Skin epidermis (tissue), 12 donors: ENCODE measurements around the gene MSRB2.

ENCODE experiments used
- H3K27ac ChIP-seq, 21 experiments: fragments of 200-600 bp; sonication (generic) in 11 of 21; one replicate each; pipeline ENCODE4 v1.5.0; 2020; ENCODE audit warnings: mild to moderate bottlenecking in 3 of 21, inconsistent platforms in 2 of 21, moderate library complexity in 2 of 21
- H3K4me3 ChIP-seq, 7 experiments: fragments of 200-600 bp; sonication (generic) in 2 of 7; one replicate each; pipeline ENCODE4 v1.5.0; 2020; ENCODE audit warnings: inconsistent platforms in 2 of 7, mild to moderate bottlenecking in 2 of 7, moderate library complexity in 1 of 7

Gene MSRB2

DNA sequence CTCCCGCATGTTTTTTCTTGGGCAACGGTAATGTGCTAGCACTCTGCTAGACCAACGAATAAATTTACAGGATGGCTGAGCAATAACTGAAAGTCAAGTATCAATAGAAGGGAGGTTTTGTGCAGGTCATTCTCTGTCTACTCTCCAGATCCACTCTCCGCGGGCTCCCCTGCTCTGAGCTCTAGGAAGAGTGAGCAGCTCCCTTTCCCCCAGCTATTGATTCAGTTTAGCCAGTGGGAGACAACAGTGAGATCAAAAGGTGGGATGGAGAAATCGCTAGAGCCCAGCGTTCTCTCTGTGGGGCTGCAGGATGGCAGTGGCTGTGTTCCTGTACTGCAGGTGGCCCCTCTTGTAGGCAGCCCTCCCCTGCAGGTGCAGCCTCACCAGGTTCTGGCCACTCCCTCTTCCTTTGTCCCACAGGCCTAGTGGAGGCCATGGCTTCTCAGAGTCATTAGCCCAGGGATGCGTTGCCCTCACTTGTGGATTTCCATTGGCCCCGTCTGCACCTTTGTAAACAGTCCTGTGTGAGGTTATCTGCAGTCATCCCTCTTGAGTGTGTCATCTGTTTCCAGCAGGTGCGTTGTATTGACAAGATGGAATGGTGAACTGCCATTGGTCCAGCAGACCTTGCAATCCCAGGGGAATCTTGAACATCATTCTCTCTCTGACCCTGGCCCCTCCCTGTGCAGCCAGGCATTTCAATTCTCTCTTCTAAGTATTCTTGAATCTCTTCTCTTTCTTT lies 11.1 kb downstream of the MSRB2 start:
- Histone ChIP-seq H3K4me3 (no peak overlapping the region), H3K27ac (no peak overlapping the region)

GRCh38 chr10:23110722-23111516 lies 15.5 kb downstream of the MSRB2 start:
- no peak overlapping the region for H3K4me3 ChIP-seq
- peak overlapping the region in 1 of 21 experiments; percentile 19 for H3K27ac ChIP-seq

DNA sequence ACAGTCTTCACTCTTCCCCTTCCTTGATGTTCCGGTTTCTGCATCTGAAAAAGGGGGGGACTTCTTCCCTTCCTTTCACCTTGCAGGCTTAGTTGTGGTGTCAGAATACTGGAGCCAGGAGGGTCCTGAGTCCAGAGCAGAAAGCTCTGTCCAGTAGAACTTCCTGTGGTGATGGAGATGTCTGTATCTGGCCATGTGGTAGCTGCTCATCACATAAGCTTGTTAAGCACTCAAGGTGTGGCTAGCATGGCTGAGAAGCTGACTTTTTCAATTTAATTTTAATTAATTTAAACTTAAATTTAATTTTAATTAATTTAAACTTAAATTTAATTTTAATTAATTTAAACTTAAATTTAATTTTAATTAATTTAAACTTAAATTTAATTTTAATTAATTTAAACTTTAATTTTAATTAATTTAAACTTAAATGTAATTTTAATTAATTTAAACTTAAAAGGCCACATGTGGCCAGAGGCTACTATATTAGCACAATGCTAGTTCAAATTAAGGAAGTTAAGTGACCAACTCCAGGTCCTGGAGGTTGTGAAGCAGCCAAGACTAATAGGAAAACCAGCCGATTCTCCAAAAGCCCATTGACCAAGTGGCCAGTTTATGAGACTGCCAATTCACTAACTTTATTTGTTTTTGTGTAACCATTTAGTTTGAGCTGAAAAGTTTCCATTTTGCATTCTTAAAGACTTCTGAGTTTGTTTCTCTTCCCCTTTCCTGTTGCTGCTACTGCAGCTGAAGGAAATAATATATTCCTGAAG lies 16.3 kb downstream of the MSRB2 start:
- H3K27ac ChIP-seq: peak overlapping the region in 1 of 21 experiments; percentile 19
- H3K4me3 ChIP-seq: no peak overlapping the region

DNA sequence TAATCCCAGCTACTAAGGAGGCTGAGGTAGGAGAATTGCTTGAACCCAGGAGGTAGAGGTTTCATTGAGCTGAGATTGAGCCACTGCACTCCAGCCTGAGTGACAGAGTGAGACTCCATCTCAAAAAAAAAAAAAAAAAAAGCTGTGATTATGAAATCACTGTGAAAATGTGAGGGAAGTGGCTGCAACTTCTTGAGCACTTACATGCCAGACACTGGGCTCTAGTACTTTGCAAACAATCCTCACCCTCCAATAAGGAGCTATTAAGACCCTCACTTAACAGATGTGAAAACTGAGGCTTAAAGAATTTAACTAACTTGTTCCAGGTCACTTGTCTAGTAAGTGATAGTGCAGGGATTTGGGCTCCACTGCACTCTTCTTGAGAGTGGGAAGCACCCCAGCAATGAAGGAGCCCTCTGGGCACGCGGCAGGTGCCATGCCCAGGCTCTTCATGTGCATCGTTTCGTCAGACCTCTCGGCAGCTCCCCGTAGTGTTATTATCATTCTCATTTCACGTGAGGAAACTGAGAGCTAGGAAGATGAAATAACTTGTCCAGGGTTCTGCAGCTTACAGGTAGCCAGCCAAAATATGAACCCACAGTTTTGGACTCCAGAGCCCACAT lies 19.0 kb downstream of the MSRB2 start:
- Histone ChIP-seq H3K27ac (no peak overlapping the region), H3K4me3 (no peak overlapping the region)

DNA sequence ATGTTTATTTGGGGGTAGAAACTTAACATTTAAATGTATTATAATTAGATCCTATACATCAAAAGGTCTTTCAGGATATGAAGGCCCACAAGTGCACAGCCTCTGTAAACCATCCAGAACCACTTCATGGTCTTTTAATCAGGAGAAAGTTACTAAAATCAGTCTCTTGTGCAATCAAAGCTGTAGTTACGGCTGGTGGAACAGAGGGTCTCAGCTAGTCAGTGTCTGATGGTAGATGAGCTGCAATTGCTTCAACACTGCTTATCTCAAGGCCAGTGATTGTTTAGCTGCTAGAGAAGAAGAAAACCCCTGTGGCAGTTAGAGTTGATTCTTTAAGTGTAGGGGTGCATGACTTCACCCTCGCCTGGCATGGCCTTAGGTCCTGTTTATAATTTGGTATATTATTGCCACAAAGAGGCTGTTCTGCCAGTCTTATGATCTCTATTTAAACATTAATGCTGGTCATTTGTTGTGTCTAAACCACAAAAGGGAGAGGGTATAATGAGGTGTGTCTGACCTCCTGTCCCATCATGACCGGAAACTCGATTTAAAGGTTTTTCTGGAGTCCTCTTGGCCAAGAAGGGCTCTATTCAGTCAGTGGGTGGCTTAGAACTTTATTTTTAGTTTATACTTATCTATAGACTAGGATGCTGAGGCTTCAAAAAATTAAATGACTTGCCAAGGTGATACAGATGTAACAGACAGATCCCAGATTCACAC lies 21.3 kb downstream of the MSRB2 start:
- H3K27ac ChIP-seq: no peak overlapping the region
- H3K4me3 ChIP-seq: no peak overlapping the region

DNA sequence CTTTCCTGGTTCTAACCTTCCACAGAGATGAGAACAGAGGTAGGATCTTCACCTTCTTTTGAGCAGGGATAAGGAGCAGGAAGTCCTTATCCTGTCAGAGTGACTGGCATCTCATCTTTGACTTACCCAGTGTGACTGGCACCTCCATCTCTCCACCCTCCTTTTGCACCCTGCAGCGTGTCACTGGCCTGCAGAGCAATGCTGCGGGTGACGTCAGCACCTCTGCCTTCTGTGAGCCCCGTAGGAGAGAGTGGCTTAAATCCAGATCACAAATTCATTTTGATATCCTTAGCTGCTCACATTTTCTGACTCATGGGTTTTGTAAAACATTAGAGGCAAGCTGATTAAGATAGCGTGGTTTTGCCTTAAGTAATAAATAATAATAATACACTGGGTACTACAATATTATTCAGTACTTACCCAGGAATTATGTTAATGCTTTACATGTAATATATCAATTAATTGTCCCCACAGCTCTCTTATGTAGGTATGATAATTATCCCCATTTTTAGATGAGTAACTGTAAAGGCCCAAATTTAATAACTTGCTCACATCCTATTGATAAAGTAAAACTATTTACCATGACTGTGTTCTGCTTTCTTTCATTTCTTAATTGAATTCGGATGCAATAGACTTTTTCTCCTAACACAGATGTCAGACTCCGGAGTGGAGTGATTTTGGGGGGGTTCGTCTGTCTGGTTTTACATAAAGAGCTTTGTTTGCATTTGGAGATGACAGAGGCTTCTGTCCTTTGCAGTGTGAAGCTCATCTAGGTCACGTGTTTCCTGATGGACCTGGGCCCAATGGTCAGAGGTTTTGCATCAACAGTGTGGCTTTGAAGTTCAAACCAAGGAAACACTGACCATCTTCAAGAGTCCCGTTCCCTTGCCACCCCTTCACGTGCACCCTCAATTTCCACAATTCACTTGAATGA lies 24.9 kb downstream of the MSRB2 start:
- H3K27ac ChIP-seq: no peak overlapping the region

DNA sequence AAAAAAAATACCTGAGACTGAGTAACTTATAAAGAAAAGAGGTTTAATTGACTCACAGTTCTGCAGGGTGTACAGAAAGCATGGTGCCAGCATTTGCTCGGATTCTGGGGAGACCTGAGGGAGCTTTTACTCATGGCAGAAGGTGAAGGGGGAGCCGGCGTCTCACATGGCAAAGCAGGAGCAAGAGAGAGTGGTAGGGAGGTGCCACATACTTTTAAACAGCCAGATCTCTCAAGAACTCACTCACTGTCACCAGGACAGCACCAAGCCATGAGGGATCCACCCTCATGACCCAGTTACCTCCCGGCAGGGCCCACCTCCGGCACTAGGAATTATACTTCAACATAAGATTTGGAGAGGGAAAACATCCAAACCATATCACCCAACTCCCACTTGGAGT lies 25.8 kb downstream of the MSRB2 start:
- Histone ChIP-seq H3K27ac (no peak overlapping the region), H3K4me3 (no peak overlapping the region)

More for the DNA sequence above, 24.9 kb downstream of the MSRB2 start:
- H3K4me3 ChIP-seq: no peak overlapping the region

- no peak overlapping the region for H3K27ac ChIP-seq
Measured at GRCh38 chr10:23136462-23136861, 41.1 kb downstream of the MSRB2 start.

GRCh38 chr10:23139677-23140076 lies 44.3 kb downstream of the MSRB2 start:
- H3K4me3 ChIP-seq: no peak overlapping the region
- no peak overlapping the region for H3K27ac ChIP-seq

More at GRCh38 chr10:23136462-23136861, 41.1 kb downstream of the MSRB2 start:
- H3K4me3 ChIP-seq: no peak overlapping the region

DNA sequence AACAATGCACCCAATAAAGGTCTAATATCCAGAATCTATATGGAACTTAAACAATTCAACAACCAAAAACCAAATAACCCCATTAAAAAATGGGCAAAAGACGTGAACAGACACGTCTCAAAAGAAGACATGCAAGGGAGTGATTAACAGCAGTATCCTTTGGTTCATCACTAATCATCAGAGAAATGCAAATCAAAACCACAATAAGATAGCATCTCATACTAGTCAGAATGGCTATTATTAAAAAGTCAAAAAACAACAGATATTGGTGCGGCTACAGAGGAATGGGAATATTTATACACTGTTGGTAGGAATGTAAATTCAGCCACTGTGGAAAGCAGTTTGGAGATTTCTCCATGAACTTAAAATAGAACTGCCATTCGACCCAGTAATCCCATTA lies 46.6 kb downstream of the MSRB2 start:
- no peak overlapping the region for H3K4me3 ChIP-seq
- H3K27ac ChIP-seq: no peak overlapping the region

DNA sequence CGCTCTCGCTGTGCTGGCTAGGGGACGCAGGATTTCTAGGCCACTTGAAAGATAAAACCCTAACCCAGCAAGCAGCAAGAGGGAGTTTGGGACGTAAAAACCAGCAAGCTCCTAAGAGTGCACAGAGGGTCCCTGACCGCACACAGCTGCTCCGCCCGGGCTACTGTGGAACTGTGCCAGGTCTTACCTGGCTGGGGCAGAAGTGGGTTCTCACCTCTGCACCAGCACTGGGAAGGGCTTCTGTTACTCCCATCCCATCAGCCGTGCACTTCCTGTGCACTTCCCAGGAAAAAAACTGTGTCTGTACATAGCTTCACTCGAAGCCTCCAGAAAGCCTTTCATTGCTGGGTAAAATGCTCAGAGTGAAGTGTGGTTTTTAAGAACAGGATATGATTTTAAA lies 50.9 kb downstream of the MSRB2 start:
- no peak overlapping the region for H3K4me3 ChIP-seq
- H3K27ac ChIP-seq: no peak overlapping the region

DNA sequence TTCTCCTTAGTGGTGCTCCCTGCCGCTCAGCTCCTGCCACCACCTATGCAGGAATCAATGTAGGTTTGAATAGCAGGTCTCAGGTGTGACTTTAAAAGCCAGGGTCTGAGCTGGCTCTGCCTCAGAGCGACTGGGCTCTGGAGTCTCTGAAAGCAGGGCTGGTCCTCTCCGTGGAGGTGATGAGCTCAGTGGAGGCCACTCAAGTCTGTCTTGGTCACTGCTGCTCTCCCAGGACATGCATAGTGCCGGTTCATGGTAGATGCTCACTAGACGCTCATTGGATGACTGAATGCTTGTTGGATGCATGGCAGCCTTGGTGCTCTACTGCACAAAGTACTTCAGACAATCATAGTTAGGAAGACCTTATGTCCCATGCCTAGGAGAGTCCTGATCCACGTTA lies 51.7 kb downstream of the MSRB2 start:
- Histone ChIP-seq H3K4me3 (no peak overlapping the region), H3K27ac (no peak overlapping the region)

DNA sequence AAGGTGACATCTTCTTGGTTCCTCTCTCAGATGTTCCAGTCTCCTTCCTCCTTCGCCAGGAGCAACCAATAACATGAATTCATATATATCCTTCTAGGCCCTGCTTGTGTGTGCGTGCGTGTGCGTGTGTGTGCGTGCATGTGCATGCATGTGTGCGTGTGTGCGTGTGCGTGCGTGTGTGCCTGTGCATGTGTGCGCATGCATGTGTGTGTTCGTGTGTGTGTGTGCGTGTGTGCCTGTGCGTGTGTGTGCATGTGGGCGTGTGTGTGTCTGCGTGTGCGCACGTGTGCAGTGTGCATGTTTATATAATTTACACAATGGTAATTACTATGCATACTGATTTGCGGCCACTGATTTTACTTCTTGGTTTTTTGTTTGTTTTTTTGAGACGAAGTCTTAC lies 52.8 kb downstream of the MSRB2 start:
- H3K4me3 ChIP-seq: no peak overlapping the region
- no peak overlapping the region for H3K27ac ChIP-seq

GRCh38 chr10:23150091-23150490 lies 54.7 kb downstream of the MSRB2 start:
- no peak overlapping the region for H3K4me3 ChIP-seq

DNA sequence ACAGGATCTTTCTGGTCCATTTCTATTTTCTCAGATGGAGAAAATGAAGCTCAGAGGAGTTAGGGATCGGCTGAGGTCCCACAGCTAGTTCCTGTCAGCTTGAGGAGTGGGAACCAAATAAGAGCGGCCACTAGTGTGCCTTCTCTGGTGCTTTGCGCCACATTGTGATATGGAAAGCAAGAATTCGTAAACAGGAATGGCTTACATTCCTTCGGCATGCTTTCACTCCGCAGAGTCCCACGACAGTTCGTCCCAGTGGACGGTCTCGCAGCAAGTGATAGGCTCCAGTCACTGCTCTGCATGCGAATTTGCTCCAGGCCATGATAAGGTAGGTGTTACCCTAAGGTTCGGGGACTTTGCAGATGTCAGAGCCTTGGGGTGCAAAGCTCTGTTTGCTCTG lies 55.2 kb downstream of the MSRB2 start:
- H3K27ac ChIP-seq: no peak overlapping the region
- no peak overlapping the region for H3K4me3 ChIP-seq

More at GRCh38 chr10:23150091-23150490, 54.7 kb downstream of the MSRB2 start:
- no peak overlapping the region for H3K27ac ChIP-seq

GRCh38 chr10:23151071-23151470 lies 55.7 kb downstream of the MSRB2 start:
- no peak overlapping the region for H3K27ac ChIP-seq
- no peak overlapping the region for H3K4me3 ChIP-seq

- Histone ChIP-seq H3K4me3 (no peak overlapping the region), H3K27ac (no peak overlapping the region)
Measured at GRCh38 chr10:23155169-23155568, 59.8 kb downstream of the MSRB2 start.

DNA sequence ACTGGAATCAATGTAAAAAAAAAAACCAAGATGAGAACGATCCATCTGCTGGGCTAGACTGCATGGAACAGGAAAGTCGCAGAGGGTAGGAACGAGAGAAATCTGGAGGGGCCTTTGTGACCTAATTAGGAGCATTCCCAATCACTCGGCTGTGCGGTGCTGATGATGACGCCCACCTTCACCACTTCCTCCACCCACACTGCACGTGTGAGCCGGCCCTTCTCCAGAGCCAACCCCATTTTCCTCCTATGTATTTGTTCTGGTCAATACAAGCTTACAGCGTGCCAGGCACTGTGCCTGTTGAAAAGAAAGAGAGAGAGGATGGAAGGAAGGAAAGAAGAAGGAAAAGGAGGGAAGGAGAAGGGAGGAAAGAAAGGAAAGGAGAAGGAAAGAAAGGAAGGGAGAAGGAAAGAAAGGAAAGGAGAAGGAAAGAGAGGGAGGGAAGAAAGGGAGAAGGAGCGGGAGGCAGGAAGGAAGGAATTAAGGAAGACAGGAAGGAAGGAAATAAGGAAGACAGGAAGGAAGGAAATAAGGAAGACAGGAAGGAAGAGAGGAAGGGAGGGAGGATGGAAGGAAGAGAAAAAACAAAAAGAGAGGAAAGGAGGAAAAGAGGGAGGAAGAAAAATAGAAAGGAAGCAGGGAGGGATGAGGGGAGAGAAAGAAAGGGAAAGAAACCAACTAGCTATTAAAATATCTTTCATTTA lies 61.2 kb downstream of the MSRB2 start:
- H3K27ac ChIP-seq: no peak overlapping the region

More for the DNA sequence above, 61.2 kb downstream of the MSRB2 start:
- no peak overlapping the region for H3K4me3 ChIP-seq
